Nephron progenitor cell (in vitro differentiated cells): ENCODE results near the gene PALM2AKAP2.

Experiments
- DNase-seq: peaks from one replicate; pipeline ENCODE4 v3.0.0; 2021
- H3K27ac Mint-ChIP-seq: 2 replicates; pipeline ENCODE4 v1.8.0; 2021; ENCODE audit warnings: mild to moderate bottlenecking, moderate library complexity, mixed read lengths
- H3K27me3 Mint-ChIP-seq: 2 replicates; pipeline ENCODE4 v1.8.0; 2021; ENCODE audit warnings: mild to moderate bottlenecking, low read depth, mixed read lengths; ENCODE audit not compliant: poor library complexity
- H3K36me3 Mint-ChIP-seq: 2 replicates; pipeline ENCODE4 v1.8.0; 2021; ENCODE audit warnings: low read depth, mixed read lengths
- H3K4me1 Mint-ChIP-seq: 2 replicates; pipeline ENCODE4 v1.8.0; 2021; ENCODE audit warnings: mixed read lengths
- H3K4me3 Mint-ChIP-seq: 2 replicates; pipeline ENCODE4 v1.8.0; 2021; ENCODE audit warnings: mild to moderate bottlenecking, moderate library complexity, mixed read lengths
- H3K9me3 Mint-ChIP-seq: 2 replicates; pipeline ENCODE4 v1.8.0; 2021; ENCODE audit warnings: mild to moderate bottlenecking, moderate library complexity, mixed read lengths
- TF ChIP-seq, protein P1 (sequence below): fragments of 200-600 bp; sonication (generic); IDR thresholded peaks from 2 replicates; pipeline ENCODE4 v1.5.0; 2021; ENCODE audit warnings: antibody characterized with exemption

Gene PALM2AKAP2

DNA sequence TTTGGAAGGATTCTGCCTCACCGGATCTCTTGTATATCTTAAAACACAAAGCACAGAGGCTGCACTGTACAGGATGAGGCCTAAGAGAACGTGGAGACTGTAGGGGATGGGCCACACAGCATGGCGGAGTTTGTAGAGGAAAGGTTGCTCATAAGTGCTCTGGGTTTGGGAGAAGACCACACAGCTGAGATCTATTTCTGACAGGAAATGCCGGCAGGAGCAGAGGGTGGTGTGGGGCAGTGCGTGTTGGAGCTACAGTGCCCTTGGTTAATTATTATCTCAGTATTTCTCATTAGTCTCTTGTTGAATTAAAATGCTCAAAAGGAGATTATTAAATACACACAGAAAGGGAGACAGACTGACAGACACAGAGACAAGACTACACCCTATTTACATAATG is 9.6 kb downstream of the PALM2AKAP2 start:
- Mint-ChIP-seq H3K9me3 (peaks cover 4% of the 10 kb centered on the region), H3K27me3 (peaks cover 3% of the 10 kb centered on the region), H3K27ac (peak overlapping the region; percentile 24), H3K4me3 (peak overlapping the region; percentile 7), H3K4me1 (peaks cover 72% of the 10 kb centered on the region), H3K36me3 (peaks cover 14% of the 10 kb centered on the region)
- DNase-seq = no peak
- TF ChIP-seq, protein P1, sequence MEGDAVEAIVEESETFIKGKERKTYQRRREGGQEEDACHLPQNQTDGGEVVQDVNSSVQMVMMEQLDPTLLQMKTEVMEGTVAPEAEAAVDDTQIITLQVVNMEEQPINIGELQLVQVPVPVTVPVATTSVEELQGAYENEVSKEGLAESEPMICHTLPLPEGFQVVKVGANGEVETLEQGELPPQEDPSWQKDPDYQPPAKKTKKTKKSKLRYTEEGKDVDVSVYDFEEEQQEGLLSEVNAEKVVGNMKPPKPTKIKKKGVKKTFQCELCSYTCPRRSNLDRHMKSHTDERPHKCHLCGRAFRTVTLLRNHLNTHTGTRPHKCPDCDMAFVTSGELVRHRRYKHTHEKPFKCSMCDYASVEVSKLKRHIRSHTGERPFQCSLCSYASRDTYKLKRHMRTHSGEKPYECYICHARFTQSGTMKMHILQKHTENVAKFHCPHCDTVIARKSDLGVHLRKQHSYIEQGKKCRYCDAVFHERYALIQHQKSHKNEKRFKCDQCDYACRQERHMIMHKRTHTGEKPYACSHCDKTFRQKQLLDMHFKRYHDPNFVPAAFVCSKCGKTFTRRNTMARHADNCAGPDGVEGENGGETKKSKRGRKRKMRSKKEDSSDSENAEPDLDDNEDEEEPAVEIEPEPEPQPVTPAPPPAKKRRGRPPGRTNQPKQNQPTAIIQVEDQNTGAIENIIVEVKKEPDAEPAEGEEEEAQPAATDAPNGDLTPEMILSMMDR = no peak

- peaks cover 4% of the 10 kb centered on the region for H3K9me3 Mint-ChIP-seq
- no peak for DNase-seq
- peak overlapping the region; percentile 24 for H3K27ac Mint-ChIP-seq
- no peak overlapping the region for H3K4me3 Mint-ChIP-seq
- H3K27me3 Mint-ChIP-seq = peaks cover 3% of the 10 kb centered on the region
- peaks cover 75% of the 10 kb centered on the region for H3K4me1 Mint-ChIP-seq
- TF ChIP-seq, protein P1 = no peak
- peaks cover 10% of the 10 kb centered on the region for H3K36me3 Mint-ChIP-seq
Measured at GRCh38 chr9:109789971-109790370, 10.0 kb downstream of the PALM2AKAP2 start.

DNA sequence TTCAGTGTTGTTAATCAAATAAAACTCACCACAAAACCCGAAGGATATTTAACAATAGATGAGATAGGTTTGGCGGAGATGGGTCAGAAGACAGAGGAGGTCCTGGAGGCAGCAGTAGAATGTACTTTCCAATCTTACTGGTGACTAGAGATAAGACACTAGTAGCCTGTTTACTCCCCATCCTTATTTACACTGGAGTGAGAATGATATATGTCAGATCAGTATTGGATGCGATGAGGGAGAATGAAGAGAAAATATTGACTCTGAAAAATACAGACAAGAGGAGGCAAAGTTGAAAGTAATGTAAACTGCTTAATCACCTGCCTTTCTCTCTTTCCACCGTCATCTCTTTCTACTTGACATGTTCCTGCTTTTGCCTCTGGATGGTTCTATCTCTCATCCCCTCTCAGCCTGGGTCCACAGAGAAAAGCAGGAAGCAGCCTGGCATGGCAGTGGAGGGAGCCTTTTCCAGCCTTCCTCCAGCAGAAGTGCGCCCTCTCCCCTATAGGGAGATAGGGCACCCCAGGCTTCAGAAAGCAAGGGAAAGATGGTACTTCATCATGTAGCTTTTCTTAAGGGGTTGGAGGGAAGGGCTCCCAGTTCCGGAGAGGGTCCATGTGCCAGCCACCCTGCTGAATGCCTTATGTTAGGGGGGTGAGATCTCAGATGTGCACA is 11.1 kb downstream of the PALM2AKAP2 start:
- Mint-ChIP-seq H3K9me3 (no peaks in the 10 kb centered on the region), H3K27ac (no peak overlapping the region), H3K27me3 (peaks cover 3% of the 10 kb centered on the region), H3K4me1 (peaks cover 75% of the 10 kb centered on the region), H3K4me3 (no peak overlapping the region), H3K36me3 (no peaks in the 10 kb centered on the region)
- no peak for DNase-seq
- TF ChIP-seq, protein P1 = no peak

DNA sequence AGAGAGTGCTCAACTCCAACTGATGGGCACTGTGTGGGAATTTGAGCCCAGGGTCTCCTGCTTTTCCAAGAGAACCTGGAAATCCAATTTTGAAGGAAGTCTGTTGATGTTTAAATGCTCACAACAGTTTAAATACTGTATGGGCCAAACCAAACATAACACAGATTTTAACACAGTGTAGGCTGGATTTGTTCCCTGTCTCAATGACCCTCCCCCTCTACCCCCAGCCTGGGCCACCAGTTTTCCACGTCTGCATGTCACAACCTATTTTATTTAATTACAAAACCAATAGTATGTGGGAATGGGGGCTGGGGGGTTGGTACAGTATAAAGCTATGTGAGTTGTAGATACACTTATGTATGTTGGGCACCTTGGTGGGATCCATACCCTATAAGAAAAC is 11.7 kb downstream of the PALM2AKAP2 start:
- Mint-ChIP-seq H3K27ac (no peak overlapping the region), H3K4me3 (no peak overlapping the region), H3K4me1 (peaks cover 73% of the 10 kb centered on the region), H3K27me3 (peaks cover 6% of the 10 kb centered on the region), H3K9me3 (no peaks in the 10 kb centered on the region), H3K36me3 (no peaks in the 10 kb centered on the region)
- no peak for DNase-seq
- TF ChIP-seq, protein P1 = no peak

GRCh38 chr9:109792951-109793546 is 13.1 kb downstream of the PALM2AKAP2 start:
- Mint-ChIP-seq H3K4me3 (no peak overlapping the region), H3K27ac (peak overlapping the region; percentile 63), H3K4me1 (peaks cover 61% of the 10 kb centered on the region)

More at GRCh38 chr9:109792951-109793546, 13.1 kb downstream of the PALM2AKAP2 start:
- DNase-seq = no peak
- Mint-ChIP-seq H3K27me3 (peaks cover 8% of the 10 kb centered on the region), H3K9me3 (no peaks in the 10 kb centered on the region), H3K36me3 (no peaks in the 10 kb centered on the region)
- TF ChIP-seq, protein P1 = no peak
